Anterior cingulate cortex (tissue), 58 donors: ENCODE results near the gene DIP2C.

Source experiments
- DNase-seq, 58 donors: peaks; one replicate each; lab custom pipeline; 2025; lab: John Stamatoyannopoulos, UW

Gene DIP2C

DNA sequence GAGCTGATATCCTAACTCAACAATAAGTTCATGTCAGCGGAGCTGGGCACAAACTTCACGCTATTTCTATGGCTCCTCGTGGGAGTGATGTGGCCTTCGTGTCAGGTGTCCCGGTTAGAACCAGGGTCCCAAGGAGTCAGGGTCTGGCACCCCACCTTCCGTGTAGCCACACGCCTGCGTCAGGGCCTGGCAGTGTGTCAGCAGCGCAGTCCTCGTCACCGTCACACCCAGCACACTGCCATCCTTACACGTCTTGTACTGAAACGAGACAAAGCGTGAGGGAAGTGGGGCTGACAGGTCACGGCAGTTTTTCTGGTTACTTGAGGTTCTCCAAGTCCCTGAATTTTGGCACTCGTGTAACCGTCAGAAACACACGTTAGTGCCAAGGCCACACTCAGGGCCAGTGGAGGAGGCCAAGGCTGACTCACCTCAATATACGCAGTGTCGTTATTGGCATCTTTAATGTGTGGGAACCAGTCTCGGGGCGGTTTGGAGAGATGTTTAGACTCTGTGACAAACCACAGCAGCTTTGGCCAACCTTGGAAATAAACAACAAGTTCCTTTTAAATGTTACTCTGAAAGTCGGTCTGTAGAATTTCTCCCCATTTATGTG is 299.5 kb downstream of the DIP2C start:
- no peak for DNase-seq

DNA sequence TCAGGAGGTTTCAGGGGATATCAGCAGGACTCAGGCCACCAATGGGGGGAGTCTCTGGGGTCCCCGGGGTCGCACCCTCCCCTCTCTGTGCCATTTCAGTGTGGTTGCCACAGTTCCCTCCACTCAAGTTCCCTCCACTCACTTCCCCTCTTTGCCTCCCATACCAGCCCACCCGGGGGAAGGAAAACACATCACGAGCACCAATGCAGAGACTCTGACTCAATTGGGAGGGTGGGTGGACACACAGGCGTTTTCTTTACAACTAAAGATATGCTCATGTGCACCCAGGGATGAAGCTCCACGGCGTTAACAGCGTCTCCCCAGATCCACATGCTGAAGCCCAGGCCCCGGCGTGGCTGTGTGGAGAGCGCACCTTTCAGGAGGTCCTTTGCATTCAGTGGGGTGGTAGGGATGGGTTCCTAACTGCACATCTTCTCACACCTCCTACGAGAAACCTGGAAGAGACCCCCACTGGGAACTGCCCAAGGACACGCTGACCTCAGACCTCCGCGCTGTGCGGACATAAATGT is 300.1 kb downstream of the DIP2C start:
- no peak for DNase-seq

DNA sequence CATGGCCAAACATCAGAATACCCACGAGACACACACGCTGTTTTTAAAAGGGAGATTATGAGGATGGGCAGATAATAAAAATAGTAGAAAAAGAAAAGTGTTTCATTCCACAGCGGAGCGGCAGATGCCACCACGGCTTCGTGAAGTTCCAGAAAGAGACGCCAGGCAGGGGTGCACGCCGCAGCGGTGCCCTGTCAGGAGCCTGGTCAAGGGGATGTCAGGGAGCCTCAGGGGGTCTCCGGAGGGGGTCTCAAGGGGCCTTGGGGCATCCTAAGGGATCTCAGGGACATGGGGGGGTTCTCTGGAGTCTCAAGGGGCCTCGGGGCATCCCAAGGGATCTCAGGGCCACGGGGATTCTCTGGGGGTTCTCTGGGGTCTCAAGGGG is 300.8 kb downstream of the DIP2C start:
- DNase-seq, result no peak

DNA sequence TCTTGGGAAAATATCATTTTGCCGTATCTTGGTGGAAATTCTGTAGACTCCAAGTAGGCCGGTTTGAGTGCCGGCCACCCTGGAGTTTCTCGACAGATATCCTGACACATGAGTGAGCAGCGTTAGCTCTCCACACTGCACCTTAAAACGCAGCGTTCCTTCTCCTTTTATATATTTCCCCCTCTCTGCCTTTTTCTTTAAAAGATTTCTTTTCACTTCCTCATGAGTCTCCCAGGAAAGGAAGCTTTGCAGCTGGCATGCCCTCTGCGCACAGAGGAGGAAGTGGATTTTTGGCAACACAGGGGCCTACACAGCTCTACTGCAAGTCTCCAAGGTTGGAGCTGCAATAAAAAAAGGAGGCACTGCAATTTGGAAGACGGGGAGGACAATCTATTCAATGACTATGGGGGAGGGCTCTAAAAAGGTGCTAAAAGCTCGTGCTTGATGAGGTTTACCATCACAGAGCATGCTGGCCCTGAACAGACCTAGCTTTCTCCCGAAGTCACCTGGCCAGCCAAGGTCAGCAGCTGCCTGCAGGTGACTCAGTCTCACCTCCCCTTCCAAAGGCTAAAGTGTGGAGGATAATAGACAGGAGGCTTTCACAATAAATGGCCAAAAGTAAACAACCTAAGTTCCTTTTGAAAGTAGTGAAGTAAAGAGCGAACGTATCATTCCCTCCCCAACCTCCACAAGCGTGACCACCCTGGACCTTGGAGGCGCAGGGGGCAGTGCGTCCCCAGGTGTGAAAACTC is 301.4 kb downstream of the DIP2C start:
- DNase-seq, result peak in 5 of 58 donors; percentile 28 to 44 (median 31)

DNA sequence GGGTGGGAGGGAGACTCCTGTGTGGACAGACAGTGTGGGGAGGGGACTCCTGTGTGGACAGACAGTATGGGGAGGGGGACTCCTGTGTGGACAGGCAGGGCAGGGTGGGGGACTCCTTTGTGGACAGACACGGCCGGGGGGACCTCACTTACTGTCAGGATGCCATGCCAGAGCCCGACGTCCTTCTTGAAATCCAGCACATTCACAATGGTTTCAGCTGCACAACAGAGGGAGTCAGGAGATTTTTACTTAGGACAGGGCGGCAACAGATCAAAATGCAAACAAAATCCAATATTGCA is 301.9 kb downstream of the DIP2C start:
- no peak for DNase-seq

DNA sequence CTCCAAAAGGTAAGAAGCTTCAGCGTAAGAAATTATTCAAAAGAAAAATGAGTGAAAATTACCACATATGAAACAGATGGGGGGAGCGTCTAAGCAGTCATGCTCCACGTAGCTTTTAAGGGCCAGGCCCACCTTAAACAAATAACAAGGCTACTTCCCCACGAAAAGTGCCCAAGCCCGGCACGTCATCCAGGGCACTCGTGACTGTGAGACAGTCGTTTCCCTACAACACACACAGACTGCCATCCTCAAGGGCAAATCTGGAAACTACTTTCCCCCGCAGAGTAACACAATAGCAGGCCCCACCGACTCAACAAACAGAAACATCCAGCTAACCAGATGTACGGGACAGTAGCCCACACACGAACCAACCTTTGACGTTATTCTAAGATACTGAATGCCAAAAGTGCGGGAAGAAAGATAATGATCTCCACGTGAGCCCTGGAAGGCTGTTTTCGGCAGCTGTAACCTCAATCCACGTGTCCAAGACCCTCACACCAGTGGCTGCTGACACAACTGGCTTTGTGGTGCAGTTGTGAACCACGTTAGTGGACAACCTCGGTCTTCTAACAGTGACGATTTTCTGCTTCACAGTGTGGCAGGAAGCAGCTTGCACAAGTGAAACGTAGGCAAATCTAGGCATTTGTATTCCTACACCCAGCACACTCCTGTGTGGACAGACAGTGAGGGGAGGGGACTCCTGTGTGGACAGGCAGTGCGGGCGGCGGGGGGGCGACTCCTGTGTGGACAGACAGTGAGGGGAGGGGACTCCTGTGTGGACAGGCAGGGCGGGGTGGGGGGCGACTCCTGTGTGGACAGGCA is 302.5 kb downstream of the DIP2C start:
- DNase-seq, result no peak

DNA sequence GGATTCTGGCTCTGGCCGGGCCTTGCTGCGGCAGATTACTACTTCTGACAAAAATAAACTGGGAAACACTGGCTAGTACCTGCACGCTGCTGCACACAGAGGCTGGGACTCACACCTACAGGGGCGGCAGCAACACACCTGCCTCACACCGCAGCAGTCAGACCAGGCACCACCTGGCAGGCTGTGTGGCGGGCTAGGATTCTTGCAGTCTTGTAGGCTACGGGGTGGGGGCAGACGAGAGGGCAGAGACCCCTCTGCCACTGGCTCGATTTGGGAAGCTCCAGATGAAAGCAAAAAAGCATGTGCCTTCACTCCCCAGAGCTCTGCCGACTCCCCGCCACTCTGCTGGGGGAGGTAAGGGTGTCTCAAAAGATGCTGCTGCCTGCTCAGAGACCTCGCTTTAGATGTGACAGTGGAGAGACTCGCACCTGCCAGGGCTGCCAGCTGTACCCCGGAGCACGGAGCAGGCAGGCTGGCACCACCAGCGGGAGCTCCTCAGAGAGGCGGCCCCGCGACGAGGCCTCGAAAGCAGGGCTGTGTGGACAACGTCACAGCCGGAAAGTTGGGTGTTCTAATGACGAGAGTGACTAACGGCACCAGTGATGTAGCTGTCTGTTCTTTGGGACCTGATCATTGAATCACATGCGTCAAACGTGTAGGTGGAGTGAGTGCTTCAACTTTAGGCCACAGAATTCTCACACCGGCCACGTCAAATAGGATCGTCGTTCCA is 303.7 kb downstream of the DIP2C start:
- no peak for DNase-seq

DNA sequence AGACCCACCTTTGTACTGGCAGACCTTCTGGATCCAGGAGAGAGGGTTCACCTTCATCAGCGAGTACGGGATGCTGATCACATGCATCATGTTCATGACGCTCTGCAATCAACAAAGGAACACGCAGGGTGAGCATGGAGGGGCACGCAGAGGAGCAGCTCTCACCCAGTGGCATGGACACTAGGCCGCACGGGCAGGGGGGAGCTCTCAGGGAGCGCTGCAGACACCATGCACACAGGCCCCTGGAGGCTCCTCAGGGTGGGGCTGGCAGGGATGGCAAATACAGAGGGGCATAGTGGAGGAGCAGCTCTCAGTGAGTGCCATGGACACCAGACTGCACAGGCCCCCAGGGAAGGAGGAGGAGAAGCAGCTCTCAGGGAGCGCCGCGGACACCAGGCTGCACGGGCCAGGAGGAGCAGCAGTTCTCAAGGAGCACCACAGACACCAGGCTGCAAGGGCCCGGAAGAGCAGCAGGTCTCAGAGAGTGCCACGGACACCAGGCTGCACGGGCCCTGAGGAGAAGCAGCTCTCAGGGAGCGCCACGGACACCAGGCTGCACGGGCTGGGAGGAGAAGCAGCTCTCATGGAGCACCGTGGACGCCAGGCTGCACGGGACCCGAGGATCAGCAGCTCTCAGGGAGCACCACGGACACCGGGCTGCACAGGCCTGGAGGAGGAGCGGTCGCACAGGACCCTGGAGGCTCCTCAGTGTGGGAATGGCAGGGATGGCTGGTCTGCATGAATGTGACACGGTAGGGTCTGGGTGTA is 304.7 kb downstream of the DIP2C start:
- DNase-seq, result no peak

DNA sequence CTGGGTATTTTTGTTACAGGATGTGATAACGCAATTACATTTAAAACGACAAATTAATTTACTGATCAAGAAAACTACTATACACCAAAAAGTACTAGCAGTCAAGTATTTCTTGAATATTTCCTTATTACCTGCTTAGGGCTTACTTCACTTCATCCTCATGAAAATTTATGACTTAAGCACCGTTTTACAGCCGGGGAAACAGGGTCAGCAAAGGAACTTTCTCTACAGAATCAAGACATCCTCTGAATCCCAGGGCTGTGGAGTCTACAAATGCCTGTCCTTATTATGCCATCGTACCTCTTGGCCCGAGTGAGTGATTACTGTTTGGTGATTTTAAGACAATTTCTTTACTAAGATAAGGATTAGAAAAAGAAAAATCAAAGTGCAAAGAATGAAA is 305.9 kb downstream of the DIP2C start:
- DNase-seq, result no peak

DNA sequence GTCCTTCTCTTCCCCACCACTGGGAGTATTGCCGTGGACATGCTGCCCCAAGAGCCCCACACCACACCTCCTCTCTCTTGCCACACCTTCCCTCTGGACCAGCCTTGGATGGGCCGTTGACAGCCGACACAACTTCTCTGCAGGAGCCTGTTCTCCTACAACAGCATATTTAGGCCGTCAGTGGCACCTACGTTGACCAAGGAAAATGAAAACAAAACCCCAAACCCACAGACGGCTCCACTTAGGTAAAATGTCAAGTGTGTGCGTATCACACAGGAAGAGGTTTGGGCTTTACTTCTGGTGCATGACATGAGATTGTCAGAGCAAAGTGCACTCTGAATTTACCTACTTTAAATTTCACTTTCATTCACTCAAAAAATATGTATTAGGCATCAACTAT is 307.7 kb downstream of the DIP2C start:
- DNase-seq, result no peak

DNA sequence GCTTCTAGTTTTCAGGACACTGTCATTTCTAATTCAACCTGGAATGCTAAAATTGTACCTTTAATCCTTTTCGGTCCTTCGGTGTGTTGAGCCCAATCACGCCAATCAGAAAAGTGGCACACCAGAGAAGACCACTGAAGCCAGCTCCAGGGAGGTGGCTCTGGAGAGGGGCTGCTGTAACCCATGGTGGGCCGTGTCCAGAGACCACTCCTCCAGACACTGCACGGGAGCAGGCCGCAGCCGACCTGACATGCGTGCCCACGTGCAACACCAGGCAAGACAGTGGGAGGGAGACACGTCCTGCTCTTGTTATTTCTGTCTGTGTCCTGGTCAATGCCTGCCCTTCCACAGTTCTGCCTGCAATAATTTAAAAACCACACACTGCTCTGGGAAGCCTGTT is 308.1 kb downstream of the DIP2C start:
- DNase-seq, result no peak

DNA sequence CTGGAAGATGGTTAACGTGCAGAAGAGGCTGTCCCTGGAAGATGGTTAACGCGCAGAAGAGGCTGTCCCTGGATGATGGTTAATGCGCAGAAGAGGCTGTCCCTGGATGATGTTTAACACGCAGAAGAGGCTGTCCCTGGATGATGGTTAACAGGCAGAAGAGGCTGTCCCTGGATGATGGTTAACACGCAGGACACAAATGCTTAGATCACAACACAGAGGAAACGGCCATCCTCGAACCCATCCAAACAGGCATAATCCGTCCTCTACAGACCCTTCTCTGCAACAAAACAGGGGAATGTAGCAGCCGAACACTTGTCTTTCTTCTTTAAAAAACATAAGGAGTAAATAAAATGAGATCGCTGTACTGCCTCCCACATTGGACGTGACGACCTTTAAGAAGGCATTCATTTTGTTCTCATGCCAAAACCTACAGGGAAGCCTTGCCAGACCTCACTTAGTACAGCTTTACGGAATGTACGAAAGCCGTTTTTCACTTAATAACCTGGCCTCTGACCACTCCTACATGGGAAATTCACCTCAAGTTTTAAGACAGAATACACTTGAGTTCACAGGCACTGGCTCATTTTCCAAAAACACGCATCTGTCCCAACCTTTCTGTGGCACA is 309.0 kb downstream of the DIP2C start:
- DNase-seq, result no peak

DNA sequence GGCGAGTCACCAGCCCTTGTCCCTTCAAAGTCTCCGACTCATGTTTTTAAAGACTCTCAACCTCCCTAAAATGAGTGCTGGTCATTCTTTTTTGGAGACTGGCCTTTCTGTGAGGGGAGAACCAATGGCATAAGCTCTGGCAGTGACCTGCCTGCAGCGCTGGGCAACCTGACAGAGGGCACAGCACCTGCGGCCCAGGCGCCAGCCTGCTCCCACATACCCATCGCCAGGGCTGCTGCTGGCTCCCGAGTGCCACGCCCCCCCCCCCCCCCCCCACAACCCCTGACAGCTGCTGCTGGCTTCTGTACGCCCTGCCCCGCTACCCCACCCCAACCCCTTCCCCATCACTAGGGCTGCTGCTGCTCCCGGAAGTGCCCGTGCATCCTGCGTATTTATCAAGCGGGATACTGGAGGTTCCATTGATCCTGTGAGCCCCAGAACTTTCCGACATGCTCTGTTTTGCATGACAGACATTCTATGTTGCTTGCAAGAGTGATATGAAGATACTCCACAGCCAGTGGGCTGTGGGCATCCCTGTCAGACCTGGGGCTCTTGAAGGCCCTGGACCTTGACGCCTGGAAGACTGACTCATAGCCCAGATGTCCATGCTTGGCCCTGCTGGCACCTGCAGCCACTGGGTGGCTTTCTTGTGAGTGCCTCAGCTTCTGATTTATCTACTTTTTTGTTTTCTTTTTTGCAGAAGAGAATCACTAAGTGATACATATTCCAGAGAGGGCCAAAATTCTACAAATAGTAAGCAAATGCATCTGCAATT is 310.4 kb downstream of the DIP2C start:
- DNase-seq, result no peak

DNA sequence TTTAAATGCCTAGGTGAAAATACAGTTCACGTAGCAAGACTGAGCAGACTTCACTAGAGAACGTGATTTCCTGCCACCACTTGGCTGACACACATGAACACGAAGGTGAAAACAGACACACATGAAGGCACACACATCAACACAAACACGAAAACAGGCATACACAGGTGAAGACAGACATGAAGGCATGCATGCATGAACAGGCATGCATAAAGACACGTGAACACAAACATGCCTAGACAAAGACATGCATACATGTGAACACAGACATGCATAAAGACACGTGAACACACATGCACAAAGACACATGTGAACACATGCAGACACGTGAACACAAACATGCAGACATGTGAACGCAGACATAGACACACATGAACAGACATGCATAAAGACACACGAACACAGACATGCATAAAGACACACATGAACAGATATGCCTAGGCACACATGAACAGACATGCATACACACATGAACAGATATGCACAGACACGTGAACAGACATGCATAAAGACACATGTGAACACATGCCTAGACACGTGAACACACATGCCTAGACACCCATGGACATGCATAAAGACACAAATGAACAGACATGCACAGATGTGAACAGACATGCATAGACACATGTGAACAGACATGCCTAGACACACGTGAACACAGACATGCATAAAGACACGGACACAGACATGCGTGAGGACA is 311.1 kb downstream of the DIP2C start:
- no peak for DNase-seq

DNA sequence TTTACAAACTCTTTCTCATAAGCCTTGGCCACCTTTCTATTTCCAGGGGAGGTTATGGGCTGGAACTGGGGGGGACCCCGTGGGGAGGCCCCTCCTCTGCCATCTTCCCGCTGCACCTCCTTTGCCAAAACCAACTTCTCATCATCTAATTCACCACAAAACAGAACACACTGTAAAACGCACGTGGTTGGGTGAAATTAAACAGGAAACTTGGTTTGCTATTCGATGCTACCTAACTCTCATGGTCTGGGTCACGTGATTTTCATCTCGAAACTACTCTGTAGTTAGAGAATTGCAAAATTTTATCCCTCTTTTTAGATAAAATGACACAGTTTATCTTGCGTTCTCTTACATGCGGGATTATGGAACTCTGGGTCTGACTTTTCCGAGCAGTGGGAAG is 312.2 kb downstream of the DIP2C start:
- no peak for DNase-seq

DNA sequence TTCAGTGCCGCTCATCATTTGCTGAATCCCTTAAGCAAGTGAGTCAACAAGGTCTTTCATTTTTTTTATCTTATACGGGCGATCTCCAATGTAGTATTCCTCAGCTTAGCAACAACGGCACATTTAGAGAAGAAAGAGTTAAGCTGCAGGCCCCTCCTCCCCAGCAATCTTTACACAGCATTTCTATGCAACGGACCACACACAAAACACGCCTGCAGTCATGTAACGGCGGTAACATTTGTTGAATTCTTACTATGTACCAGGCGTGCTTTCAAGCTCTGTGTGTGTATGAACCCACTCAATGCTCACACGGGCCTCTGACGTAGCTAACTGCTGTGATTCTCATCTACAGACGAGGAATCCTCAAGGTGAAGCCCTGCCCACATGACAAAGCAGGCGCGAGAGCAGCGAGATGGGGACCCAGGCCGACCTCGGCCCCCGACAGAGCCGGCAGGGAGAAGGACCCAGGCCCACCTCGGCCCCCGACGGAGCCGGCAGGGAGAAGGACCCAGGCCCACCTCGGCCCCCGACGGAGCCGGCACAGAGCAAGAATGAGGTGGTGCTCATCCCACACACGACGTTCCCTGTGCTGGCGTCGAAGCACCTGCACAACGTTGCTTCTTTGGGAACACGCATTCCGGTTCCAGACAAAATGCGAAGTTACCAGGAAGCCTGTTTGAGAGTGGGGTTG is 313.5 kb downstream of the DIP2C start:
- no peak for DNase-seq

DNA sequence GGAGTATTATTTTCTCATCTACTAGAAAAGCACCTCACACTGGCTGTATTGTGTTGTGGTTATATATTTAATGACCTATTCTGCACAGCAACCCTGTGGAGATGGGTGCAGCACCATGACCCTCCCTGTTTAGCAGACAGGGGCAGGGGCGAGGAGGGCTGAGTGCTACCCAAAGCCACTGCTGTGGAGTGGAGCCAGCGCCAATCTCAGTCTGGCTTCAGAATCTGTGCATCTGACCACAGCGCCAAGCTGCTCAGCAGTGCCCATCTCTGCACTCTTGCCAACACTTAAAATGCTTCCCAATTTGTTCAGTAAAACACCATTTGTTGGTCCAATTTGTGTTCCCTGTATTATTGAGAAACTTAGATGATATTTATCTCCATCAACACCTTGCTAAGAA is 315.1 kb downstream of the DIP2C start:
- DNase-seq, result peak in 2 of 58 donors; percentile 22 to 34
